CD4-positive, alpha-beta memory T cell (primary cell): ENCODE measurements around the gene NCS1. TPM values are rescaled to one million over a fixed set of nuclear protein-coding genes. Genes with fewer than 3 reads are reported as not detected.

Experiments
- CTCF ChIA-PET: fragments of 350-600 bp; sonication (Branson Sonifier 250); formaldehyde crosslinking; loops from one replicate; lab custom pipeline; 2021; ENCODE audit warnings: inconsistent platforms; ENCODE audit not compliant: partially characterized antibody; lab: Charles Lee
- POLR2A ChIA-PET: fragments of 350-600 bp; sonication (Branson Sonifier 250); formaldehyde crosslinking; loops from one replicate; lab custom pipeline; 2021; ENCODE audit not compliant: partially characterized antibody; lab: Charles Lee
- DNase-seq, 5 donors: peaks; one replicate each; pipeline versions ENCODE4 v3.0.0 to v3.0.0-alpha.2; 2020 to 2022; ENCODE audit warnings: mixed read lengths in 1 of 5
- H3K27ac ChIP-seq: one replicate; pipeline ENCODE4 v1.7.0; 2013; ENCODE audit warnings: low read depth, low read length
- H3K27me3 ChIP-seq: 2 replicates; pipeline ENCODE4 v1.7.0; 2013; ENCODE audit warnings: mild to moderate bottlenecking, low read length, moderate library complexity; ENCODE audit not compliant: insufficient read depth
- H3K36me3 ChIP-seq: 2 replicates; pipeline ENCODE4 v1.7.0; 2013; ENCODE audit warnings: mild to moderate bottlenecking, low read length, moderate library complexity; ENCODE audit not compliant: insufficient read depth
- H3K4me1 ChIP-seq: 2 replicates; pipeline ENCODE4 v1.7.0; 2013; ENCODE audit warnings: mild to moderate bottlenecking, low read length, moderate library complexity; ENCODE audit not compliant: insufficient read depth
- H3K4me3 ChIP-seq, 2 donors: one replicate each; pipeline ENCODE4 v1.7.0; 2013; ENCODE audit warnings: low read length in 2 of 2, mild to moderate bottlenecking in 1 of 2
- H3K9me3 ChIP-seq, 2 donors: one replicate each; pipeline ENCODE4 v1.7.0; 2013; ENCODE audit warnings: low read length in 2 of 2, control low read depth in 1 of 2; ENCODE audit not compliant: control insufficient read depth in 1 of 2
- H3K27ac Mint-ChIP-seq, 7 donors: one replicate each; pipeline ENCODE4 v1.8.0; 2020 to 2021; ENCODE audit warnings: mixed read lengths in 7 of 7, mild to moderate bottlenecking in 6 of 7, inconsistent platforms in 3 of 7, moderate library complexity in 3 of 7
- H3K27me3 Mint-ChIP-seq, 2 donors: one replicate each; pipeline ENCODE4 v1.8.0; 2020 to 2021; ENCODE audit warnings: mixed read lengths in 2 of 2
- H3K36me3 Mint-ChIP-seq, 2 donors: one replicate each; pipeline ENCODE4 v1.8.0; 2020 to 2021; ENCODE audit warnings: mixed read lengths in 2 of 2, inconsistent platforms in 1 of 2, mild to moderate bottlenecking in 1 of 2
- H3K4me1 Mint-ChIP-seq, 4 donors: one replicate each; pipeline ENCODE4 v1.8.0; 2020 to 2021; ENCODE audit warnings: mixed read lengths in 4 of 4, mild to moderate bottlenecking in 1 of 4
- H3K4me3 Mint-ChIP-seq, 8 donors: one replicate each; pipeline ENCODE4 v1.8.0; 2020 to 2021; ENCODE audit warnings: mixed read lengths in 8 of 8, mild to moderate bottlenecking in 7 of 8, moderate library complexity in 6 of 8, inconsistent platforms in 3 of 8
- H3K9me3 Mint-ChIP-seq, 8 donors: one replicate each; pipeline ENCODE4 v1.8.0; 2020 to 2021; ENCODE audit warnings: mixed read lengths in 8 of 8, mild to moderate bottlenecking in 5 of 8, inconsistent platforms in 3 of 8, moderate library complexity in 1 of 8
- intact Hi-C: fragments of 100-400 bp; cut with micrococcal nuclease; formaldehyde crosslinking; loops from one replicate; pipeline ENCODE4 v1.15.1; 2023
- polyA plus RNA-seq, 2 donors: library from polyadenylated mRNA; unstranded; fragments of 300-500 nt; fragmentation: Illumina TruSeq; gene quantifications; one replicate each; pipeline ENCODE4 v1.2.3, GENCODE V29; 2021
- total RNA-seq, 2 experiments: library from RNA; stranded (reverse); gene quantifications; one replicate each; pipeline ENCODE4 v1.2.3, GENCODE V29; 2021

NCS1 gene
- total and polyA plus RNA-seq, 4 experiments from 2014 or later = 0.64 to 0.90 TPM; not detected in 2

GRCh38 chr9:130180516-130180915 lies 8.3 kb downstream of the NCS1 start:
- H3K36me3 ChIP-seq = no peaks in the 10 kb centered on the region
- H3K27ac ChIP-seq = no peak overlapping the region
- Mint-ChIP-seq H3K27me3 (no peaks in the 10 kb centered on the region), H3K4me3 (peak overlapping the region in 1 of 8 donors; percentile 27), H3K9me3 (no peaks in the 10 kb centered on the region), H3K27ac (no peak overlapping the region), H3K4me1 (peaks cover 0 to 1% (median 0%) of the 10 kb centered on the region in 4 donors), H3K36me3 (no peaks in the 10 kb centered on the region)
- H3K4me3 ChIP-seq = no peak overlapping the region
- H3K27me3 ChIP-seq = no peaks in the 10 kb centered on the region
- intact Hi-C loops = no loop called here
- ChIA-PET POLR2A (no interaction called here), CTCF (no interaction called here)
- H3K9me3 ChIP-seq = no peaks in the 10 kb centered on the region
- no peaks in the 10 kb centered on the region for H3K4me1 ChIP-seq
- DNase-seq = no peak

GRCh38 chr9:130181678-130182380 lies 9.6 kb downstream of the NCS1 start:
- Histone ChIP-seq H3K27ac (no peak overlapping the region), H3K36me3 (no peaks in the 10 kb centered on the region), H3K27me3 (no peaks in the 10 kb centered on the region), H3K9me3 (no peaks in the 10 kb centered on the region), H3K4me1 (no peaks in the 10 kb centered on the region), H3K4me3 (no peak overlapping the region)
- Mint-ChIP-seq H3K4me1 (peaks cover 0 to 1% (median 0%) of the 10 kb centered on the region in 4 donors), H3K36me3 (no peaks in the 10 kb centered on the region), H3K9me3 (no peaks in the 10 kb centered on the region), H3K27me3 (no peaks in the 10 kb centered on the region), H3K27ac (no peak overlapping the region), H3K4me3 (no peak overlapping the region)
- CTCF ChIA-PET = no interaction called here
- no peak for DNase-seq
- intact Hi-C loops = no loop called here
- POLR2A ChIA-PET = no interaction called here

- Mint-ChIP-seq H3K27ac (no peak overlapping the region), H3K36me3 (no peaks in the 10 kb centered on the region), H3K4me3 (no peak overlapping the region), H3K9me3 (no peaks in the 10 kb centered on the region), H3K27me3 (no peaks in the 10 kb centered on the region), H3K4me1 (peaks cover 0 to 1% (median 0%) of the 10 kb centered on the region in 4 donors)
- H3K4me1 ChIP-seq = no peaks in the 10 kb centered on the region
- H3K27ac ChIP-seq = no peak overlapping the region
- no peaks in the 10 kb centered on the region for H3K27me3 ChIP-seq
- H3K4me3 ChIP-seq = no peak overlapping the region
- peak in 1 of 5 donors; percentile 36 for DNase-seq
- CTCF ChIA-PET = no interaction called here
- intact Hi-C loops = no loop called here
- POLR2A ChIA-PET = no interaction called here
- H3K36me3 ChIP-seq = no peaks in the 10 kb centered on the region
- H3K9me3 ChIP-seq = no peaks in the 10 kb centered on the region
Observed at GRCh38 chr9:130182381-130182909, 10.2 kb downstream of the NCS1 start.

- no peak overlapping the region for H3K27ac Mint-ChIP-seq
- H3K27me3 Mint-ChIP-seq = no peaks in the 10 kb centered on the region
- CTCF ChIA-PET = no interaction called here
- H3K4me3 Mint-ChIP-seq = no peak overlapping the region
- intact Hi-C loops = no loop called here
- Histone ChIP-seq H3K9me3 (no peaks in the 10 kb centered on the region), H3K27ac (no peak overlapping the region), H3K36me3 (no peaks in the 10 kb centered on the region), H3K4me3 (no peak overlapping the region), H3K27me3 (no peaks in the 10 kb centered on the region), H3K4me1 (no peaks in the 10 kb centered on the region)
- POLR2A ChIA-PET = no interaction called here
- no peaks in the 10 kb centered on the region for H3K36me3 Mint-ChIP-seq
- H3K9me3 Mint-ChIP-seq = no peaks in the 10 kb centered on the region
- H3K4me1 Mint-ChIP-seq = peaks cover 0 to 1% (median 0%) of the 10 kb centered on the region in 4 donors
- DNase-seq = no peak
Observed at GRCh38 chr9:130183133-130183762, 11.0 kb downstream of the NCS1 start.

- H3K4me1 Mint-ChIP-seq = peaks cover 0 to 4% (median under 1%) of the 10 kb centered on the region in 4 donors
- no peaks in the 10 kb centered on the region for H3K36me3 Mint-ChIP-seq
- no peaks in the 10 kb centered on the region for H3K9me3 ChIP-seq
- H3K4me1 ChIP-seq = no peaks in the 10 kb centered on the region
- H3K9me3 Mint-ChIP-seq = no peaks in the 10 kb centered on the region
- POLR2A ChIA-PET = no interaction called here
- no peaks in the 10 kb centered on the region for H3K27me3 ChIP-seq
- no peak overlapping the region for H3K4me3 Mint-ChIP-seq
- no peaks in the 10 kb centered on the region for H3K27me3 Mint-ChIP-seq
- intact Hi-C loops = no loop called here
- no peak for DNase-seq
- H3K4me3 ChIP-seq = no peak overlapping the region
- CTCF ChIA-PET = no interaction called here
- no peaks in the 10 kb centered on the region for H3K36me3 ChIP-seq
- no peak overlapping the region for H3K27ac ChIP-seq
- no peak overlapping the region for H3K27ac Mint-ChIP-seq
Observed at GRCh38 chr9:130185017-130185416, 12.8 kb downstream of the NCS1 start.

- intact Hi-C loops = no loop called here
- peaks cover 0 to 4% (median under 1%) of the 10 kb centered on the region in 4 donors for H3K4me1 Mint-ChIP-seq
- no peaks in the 10 kb centered on the region for H3K36me3 Mint-ChIP-seq
- H3K27ac Mint-ChIP-seq = no peak overlapping the region
- ChIA-PET CTCF (no interaction called here), POLR2A (no interaction called here)
- Histone ChIP-seq H3K4me1 (no peaks in the 10 kb centered on the region), H3K36me3 (no peaks in the 10 kb centered on the region), H3K27me3 (no peaks in the 10 kb centered on the region), H3K9me3 (no peaks in the 10 kb centered on the region), H3K4me3 (no peak overlapping the region), H3K27ac (no peak overlapping the region)
- DNase-seq = no peak
- H3K9me3 Mint-ChIP-seq = no peaks in the 10 kb centered on the region
- H3K4me3 Mint-ChIP-seq = no peak overlapping the region
- H3K27me3 Mint-ChIP-seq = no peaks in the 10 kb centered on the region
Observed at GRCh38 chr9:130185490-130186031, 13.4 kb downstream of the NCS1 start.

- CTCF ChIA-PET = no interaction called here
- Mint-ChIP-seq H3K27ac (peak overlapping the region in 1 of 7 donors; percentile 3), H3K36me3 (no peaks in the 10 kb centered on the region), H3K27me3 (no peaks in the 10 kb centered on the region), H3K4me3 (no peak overlapping the region), H3K4me1 (peaks cover 0 to 4% (median under 1%) of the 10 kb centered on the region in 4 donors), H3K9me3 (no peaks in the 10 kb centered on the region)
- Histone ChIP-seq H3K36me3 (no peaks in the 10 kb centered on the region), H3K27ac (no peak overlapping the region), H3K4me3 (no peak overlapping the region), H3K4me1 (no peaks in the 10 kb centered on the region), H3K9me3 (no peaks in the 10 kb centered on the region), H3K27me3 (no peaks in the 10 kb centered on the region)
- no peak for DNase-seq
- intact Hi-C loops = no loop called here
- POLR2A ChIA-PET = no interaction called here
Observed at GRCh38 chr9:130186051-130186450, 13.8 kb downstream of the NCS1 start.
